Measurements from ENCODE around the gene RUNX1.
A peak's percentile ranks its signal among the peaks of the same experiment; 100 is the strongest.

The RUNX1 gene

GRCh38 chr21:34941162-34941561 lies 107.9 kb downstream of the RUNX1 start:
- no peak for ATAC-seq
- TF ChIP-seq ZNF8 (CRISPR knock-in tag; IDR thresholded peaks at IDR 0.05): no peak
- TF ChIP-seq TOX (CRISPR knock-in tag; IDR thresholded peaks at IDR 0.05; ENCODE audit: borderline replicate concordance): no peak
- TF ChIP-seq TSHZ2 (CRISPR knock-in tag; IDR thresholded peaks at IDR 0.05): no peak
- TF ChIP-seq CSDC2 (CRISPR knock-in tag; IDR thresholded peaks at IDR 0.05): no peak
- no peak for TF ChIP-seq ZFP3 (CRISPR knock-in tag; IDR thresholded peaks at IDR 0.05)
- TF ChIP-seq ARNTL (CRISPR knock-in tag; IDR thresholded peaks at IDR 0.05; ENCODE audit: borderline replicate concordance, low read depth): no peak
- no peak for TF ChIP-seq ZFP30 (CRISPR knock-in tag; IDR thresholded peaks at IDR 0.05)
- TF ChIP-seq ESRRG (CRISPR knock-in tag; IDR thresholded peaks at IDR 0.05): no peak
- no peak for TF ChIP-seq TCF4 (CRISPR knock-in tag; IDR thresholded peaks at IDR 0.05; ENCODE audit: borderline replicate concordance)
- TF ChIP-seq PATZ1 (CRISPR knock-in tag; IDR thresholded peaks at IDR 0.05; ENCODE audit: borderline replicate concordance): no peak
- no peak for TF ChIP-seq PPARA (CRISPR knock-in tag; IDR thresholded peaks at IDR 0.05; ENCODE audit: borderline replicate concordance)
- TF ChIP-seq ZNF565 (CRISPR knock-in tag; conservative IDR thresholded peaks at IDR 0.05; ENCODE audit: low read depth): no peak
- no peak for TF ChIP-seq CSRNP3 (CRISPR knock-in tag; IDR thresholded peaks at IDR 0.05)

- ATAC-seq: no peak
- TF ChIP-seq ZNF8 (CRISPR knock-in tag; IDR thresholded peaks at IDR 0.05): no peak
- TF ChIP-seq RARB (CRISPR knock-in tag; IDR thresholded peaks at IDR 0.05): no peak
- no peak for TF ChIP-seq TOX (CRISPR knock-in tag; IDR thresholded peaks at IDR 0.05; ENCODE audit: borderline replicate concordance)
- TF ChIP-seq TSHZ2 (CRISPR knock-in tag; IDR thresholded peaks at IDR 0.05): no peak
Measured at GRCh38 chr21:34939673-34940331, 109.3 kb downstream of the RUNX1 start.

- ATAC-seq: peak; percentile 40; the same call in 2 of the 3 replicates
- TF ChIP-seq ZFP3 (CRISPR knock-in tag; IDR thresholded peaks at IDR 0.05) (no peak), RARB (CRISPR knock-in tag; IDR thresholded peaks at IDR 0.05) (no peak), ARNTL (CRISPR knock-in tag; IDR thresholded peaks at IDR 0.05; ENCODE audit: borderline replicate concordance, low read depth) (no peak), BACH2 (CRISPR knock-in tag; IDR thresholded peaks at IDR 0.05; ENCODE audit: borderline replicate concordance) (no peak), ZNF8 (CRISPR knock-in tag; IDR thresholded peaks at IDR 0.05) (no peak), PPARA (CRISPR knock-in tag; IDR thresholded peaks at IDR 0.05; ENCODE audit: borderline replicate concordance) (no peak), ZC3H10 (CRISPR knock-in tag; IDR thresholded peaks at IDR 0.05) (no peak), ESRRG (CRISPR knock-in tag; IDR thresholded peaks at IDR 0.05) (no peak)
Measured at GRCh38 chr21:34938089-34938764, 110.9 kb downstream of the RUNX1 start.

All from SK-N-SH treated with all-trans-retinoic acid at 6 μM for 48 hours (cell line).